ENCODE measurements around the gene PDE8B.

The PDE8B gene

GRCh38 chr5:77420940-77421339 lies 210.5 kb downstream of the PDE8B start:
- no peak for TF ChIP-seq CTCF (conservative IDR thresholded peaks at IDR 0.05; ENCODE audit: low read depth, low read length)
- DNase-seq (ENCODE audit: low read depth) = no peak
- H3K4me3 ChIP-seq (ENCODE audit: low read length) = no peak overlapping the region

- no peak overlapping the region for H3K4me3 ChIP-seq (ENCODE audit: low read length)
- no peak for DNase-seq (ENCODE audit: low read depth)
- TF ChIP-seq CTCF (conservative IDR thresholded peaks at IDR 0.05; ENCODE audit: low read depth, low read length) = no peak
These were observed 212.7 kb downstream of the PDE8B start for GRCh38 chr5:77423022-77423750.

GRCh38 chr5:77424921-77425320 lies 214.4 kb downstream of the PDE8B start:
- H3K4me3 ChIP-seq (ENCODE audit: low read length) = no peak overlapping the region
- no peak for DNase-seq (ENCODE audit: low read depth)
- TF ChIP-seq CTCF (conservative IDR thresholded peaks at IDR 0.05; ENCODE audit: low read depth, low read length) = no peak

- no peak overlapping the region for H3K4me3 ChIP-seq (ENCODE audit: low read length)
- no peak for DNase-seq (ENCODE audit: low read depth)
- TF ChIP-seq CTCF (conservative IDR thresholded peaks at IDR 0.05; ENCODE audit: low read depth, low read length) = no peak
These were observed 214.9 kb downstream of the PDE8B start for GRCh38 chr5:77425420-77425819.

GRCh38 chr5:77425998-77426659 lies 215.6 kb downstream of the PDE8B start:
- no peak for TF ChIP-seq CTCF (conservative IDR thresholded peaks at IDR 0.05; ENCODE audit: low read depth, low read length)
- DNase-seq (ENCODE audit: low read depth) = no peak
- no peak overlapping the region for H3K4me3 ChIP-seq (ENCODE audit: low read length)

- TF ChIP-seq CTCF (conservative IDR thresholded peaks at IDR 0.05; ENCODE audit: low read depth, low read length) = no peak
- no peak overlapping the region for H3K4me3 ChIP-seq (ENCODE audit: low read length)
- no peak for DNase-seq (ENCODE audit: low read depth)
These were observed 216.2 kb downstream of the PDE8B start for GRCh38 chr5:77426670-77427069.

GRCh38 chr5:77427998-77428397 lies 217.5 kb downstream of the PDE8B start:
- TF ChIP-seq CTCF (conservative IDR thresholded peaks at IDR 0.05; ENCODE audit: low read depth, low read length) = no peak
- DNase-seq (ENCODE audit: low read depth) = no peak
- no peak overlapping the region for H3K4me3 ChIP-seq (ENCODE audit: low read length)
